ENCODE measurements around the gene WIPF3.
A peak's percentile ranks its signal among the peaks of the same experiment; 100 is the strongest.

The WIPF3 gene

DNA sequence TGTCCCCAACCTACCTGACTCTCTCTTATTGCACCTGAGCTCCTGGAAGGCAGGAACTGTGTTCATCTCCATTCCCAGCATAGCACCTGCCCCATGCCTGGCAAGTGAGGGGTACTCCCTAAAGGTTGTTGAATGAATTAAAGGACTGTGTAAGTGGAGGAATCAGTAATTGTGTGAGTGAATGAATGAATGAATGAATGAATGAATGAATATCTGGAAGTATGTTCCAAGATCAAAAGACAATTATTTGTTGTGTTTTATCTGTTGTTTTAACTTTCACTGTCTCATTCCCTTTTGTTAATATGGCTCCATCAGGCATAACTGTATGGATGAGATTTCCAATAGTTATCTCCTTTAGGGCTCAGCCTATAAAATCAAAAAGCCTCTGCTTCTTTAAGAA, 4.0 kb downstream of the WIPF3 start:
- DNase-seq: no peak

DNA sequence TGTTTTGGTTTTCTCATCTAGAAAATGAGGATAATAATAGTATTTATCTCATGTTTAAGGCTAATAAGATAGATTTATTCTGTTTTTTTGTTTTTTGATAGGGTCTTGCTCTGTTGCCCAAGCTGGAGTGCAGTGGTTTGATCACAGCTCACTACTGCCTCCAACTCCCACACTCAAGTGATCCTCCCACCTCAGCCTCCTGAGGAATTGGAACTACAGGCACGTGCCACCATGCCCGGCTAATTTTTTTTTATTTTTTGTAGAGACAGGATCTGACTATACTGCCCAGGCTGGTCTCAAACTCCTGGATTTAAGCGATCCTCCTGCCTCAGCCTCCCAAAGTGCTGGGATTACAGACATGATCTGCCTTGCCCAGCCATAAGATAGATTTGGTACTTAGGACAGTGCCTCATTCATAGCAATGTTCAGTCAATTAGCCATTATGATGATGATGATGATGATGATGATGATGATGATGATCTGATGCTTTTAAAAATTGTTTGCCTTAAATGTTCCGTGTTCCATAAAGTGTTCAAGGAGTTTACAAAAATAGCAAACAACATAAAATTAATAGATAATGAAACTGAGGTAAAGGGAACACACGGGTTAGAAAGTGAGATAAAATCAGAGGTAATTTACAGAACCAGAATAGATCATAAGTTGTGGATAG, 4.6 kb downstream of the WIPF3 start:
- no peak for DNase-seq

DNA sequence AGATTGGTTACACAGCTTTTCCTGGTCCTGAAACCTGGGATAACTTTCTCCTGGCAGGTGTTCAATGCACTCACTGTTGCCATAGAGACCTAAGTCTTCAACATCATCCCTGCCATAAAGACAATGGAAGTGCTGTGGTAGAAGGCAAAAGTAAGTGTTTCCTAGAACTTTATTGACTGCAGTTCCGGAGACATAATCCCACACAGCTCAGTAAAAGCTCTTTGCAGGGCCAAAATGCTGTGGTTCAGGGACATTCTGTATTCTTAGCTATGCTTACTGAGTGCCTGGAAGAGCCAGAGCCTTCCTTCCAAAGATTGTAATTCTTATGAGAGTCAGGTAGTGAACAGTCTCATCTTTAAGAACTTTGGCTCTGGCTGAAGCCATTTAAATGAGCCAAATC, 5.3 kb downstream of the WIPF3 start:
- DNase-seq: peak; percentile 26

DNA sequence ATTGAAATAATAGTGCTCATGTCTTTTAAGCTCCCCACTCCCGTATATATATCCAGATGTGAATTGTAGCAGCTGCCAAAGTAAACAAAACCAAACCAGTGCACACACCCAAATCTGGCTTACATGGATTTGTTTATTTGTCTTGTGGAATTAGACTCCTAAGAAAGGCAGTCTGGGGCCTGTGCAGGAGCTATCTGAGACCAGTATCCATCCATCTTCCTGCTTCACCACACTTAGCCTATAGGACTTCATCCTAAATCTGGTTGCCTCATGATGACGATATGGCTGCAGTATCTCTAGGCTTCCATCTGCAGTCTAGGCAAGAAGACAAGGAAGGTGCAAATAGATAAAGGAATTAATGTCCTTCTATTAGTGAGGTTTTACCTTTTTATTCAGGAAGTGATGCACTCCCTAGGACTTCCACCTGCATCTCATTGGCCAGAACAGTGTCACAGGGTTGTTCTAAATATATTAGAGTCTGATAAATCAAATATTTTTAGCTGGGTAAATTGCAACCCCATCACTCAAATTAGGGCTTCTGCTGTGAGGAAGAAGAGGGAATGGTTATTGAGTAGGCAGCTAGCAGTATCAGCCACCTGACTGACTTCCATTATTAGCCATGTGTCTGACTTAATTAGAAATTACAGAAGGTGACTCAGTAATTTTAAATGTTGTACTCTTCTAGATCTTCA, 6.0 kb downstream of the WIPF3 start:
- DNase-seq: no peak

DNA sequence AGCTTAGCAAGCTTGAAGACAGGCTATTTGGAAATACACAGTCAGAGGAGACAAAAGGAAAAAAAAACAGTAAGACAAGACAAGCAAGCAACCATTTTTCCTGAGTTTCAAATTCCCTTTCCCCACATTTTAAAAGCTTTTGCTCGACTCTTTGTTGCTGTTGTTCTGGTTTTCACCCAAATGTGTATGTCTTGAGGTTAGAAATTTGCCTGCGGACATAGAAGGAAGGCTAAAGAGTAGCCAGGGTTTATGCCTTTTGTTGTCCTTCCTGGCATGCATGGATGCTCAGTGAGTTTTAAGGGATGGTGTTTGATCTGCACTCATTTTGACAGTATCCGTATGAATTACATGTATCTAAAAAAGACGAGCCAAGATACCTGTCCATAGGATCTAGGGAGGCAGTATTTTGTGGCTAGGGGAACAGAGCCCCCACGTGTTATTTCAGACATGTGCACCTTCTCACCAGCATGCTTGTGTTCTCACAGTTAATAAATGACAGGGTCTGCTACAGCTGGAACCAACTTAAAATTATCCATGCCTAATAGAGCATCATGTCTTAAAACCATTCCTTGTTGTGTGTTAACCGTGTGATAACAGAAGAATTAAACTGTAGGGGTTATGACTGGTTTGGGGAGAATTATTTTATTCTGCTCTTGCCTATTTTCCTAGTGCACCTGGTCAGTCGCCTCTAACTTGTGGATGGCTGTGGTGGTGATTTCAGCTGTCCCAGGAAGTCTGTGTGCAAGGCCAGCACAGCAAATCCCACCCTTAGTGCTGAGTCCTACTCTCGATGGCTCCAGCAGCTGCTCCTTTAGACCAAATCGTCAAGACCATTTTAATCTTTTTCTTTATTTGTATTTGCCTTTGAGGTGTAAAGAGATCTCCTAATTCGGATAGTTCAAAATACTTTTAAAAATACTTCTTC, 9.1 kb downstream of the WIPF3 start:
- DNase-seq: no peak

DNA sequence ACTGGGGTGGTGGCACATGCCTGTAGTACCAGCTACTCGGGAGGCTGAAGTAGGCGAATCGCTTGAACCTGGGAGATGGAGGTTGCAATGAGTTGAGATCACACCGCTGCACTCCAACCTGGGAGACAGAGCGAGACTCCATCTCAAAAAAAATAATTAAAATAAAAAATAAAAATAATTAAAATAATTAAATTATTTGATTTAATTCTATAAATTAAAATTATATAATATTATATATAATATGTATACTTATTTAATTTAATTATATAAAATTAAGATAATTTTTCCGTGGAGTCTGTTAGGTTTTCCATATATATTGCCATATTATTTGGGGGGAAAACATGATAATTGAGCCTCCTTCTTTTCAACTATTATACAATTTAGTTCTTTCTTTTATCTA, 12.0 kb downstream of the WIPF3 start:
- DNase-seq: no peak

DNA sequence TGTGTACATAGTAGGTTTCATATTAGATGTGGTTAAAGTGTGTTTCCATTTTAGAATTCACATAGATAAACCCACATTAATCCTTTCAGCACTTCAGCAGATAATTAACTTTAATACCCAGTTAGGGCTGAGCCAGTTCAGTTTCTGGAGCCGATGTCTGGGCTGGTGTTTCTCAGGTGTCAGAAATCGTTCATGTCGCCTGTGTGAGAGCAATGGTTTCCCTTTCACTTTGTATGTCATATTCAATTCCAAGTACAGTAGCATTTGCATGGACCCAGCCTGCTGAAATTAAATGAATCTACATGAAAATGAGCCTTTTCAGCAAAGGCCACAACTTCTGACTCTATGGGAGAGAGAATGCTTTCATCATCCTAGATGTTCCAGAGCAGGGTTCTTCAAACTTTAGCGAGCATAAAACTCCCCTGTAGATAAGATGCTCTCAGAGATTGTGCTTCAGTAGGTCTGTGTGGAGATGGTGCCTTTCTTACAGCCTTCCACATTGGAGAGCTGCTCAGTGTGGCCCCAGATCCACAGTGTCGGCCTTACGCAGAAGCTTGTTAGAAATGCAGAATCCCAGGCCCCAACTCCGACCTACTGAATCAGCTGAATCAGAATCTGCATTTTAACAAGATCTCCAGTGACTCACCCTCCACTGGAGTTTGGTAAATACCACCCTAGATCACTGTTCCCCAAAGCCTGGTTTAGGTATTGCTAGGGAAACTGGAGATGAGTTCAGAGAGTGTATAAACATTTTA, 19.6 kb downstream of the WIPF3 start:
- peak; percentile 14 for DNase-seq

DNA sequence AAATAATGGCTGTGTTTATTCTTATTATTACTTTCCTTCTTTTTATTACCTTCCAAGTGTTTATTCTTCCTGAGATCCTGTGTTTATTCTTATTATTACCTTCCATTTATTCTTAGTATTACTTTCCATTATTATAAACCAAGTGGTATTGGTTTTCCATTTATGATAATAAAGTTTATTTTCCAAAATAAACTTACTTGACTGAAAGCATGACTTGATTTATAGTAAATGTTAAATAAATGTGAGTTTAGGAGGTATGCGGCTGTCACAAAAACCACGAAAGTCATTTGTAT, 20.2 kb downstream of the WIPF3 start:
- DNase-seq: no peak

DNA sequence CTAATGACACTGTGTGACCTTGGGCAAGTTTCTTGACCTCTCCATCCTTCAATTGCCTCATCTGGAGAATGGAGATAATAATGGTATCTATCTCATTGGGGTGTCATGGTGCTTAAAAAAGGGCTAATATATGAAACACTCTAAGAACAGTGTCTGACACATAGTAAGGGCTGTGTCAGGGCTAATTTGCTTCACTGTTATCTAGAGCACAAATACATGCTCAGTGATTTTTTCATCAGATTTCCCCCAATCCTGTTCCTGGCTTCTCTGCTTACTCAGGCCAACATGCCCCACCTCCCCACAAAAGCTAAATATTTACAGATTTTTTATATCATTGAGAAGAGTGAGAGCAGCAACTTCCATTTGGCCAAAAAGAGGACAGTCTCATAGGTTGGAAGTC, 20.6 kb downstream of the WIPF3 start:
- DNase-seq: no peak

DNA sequence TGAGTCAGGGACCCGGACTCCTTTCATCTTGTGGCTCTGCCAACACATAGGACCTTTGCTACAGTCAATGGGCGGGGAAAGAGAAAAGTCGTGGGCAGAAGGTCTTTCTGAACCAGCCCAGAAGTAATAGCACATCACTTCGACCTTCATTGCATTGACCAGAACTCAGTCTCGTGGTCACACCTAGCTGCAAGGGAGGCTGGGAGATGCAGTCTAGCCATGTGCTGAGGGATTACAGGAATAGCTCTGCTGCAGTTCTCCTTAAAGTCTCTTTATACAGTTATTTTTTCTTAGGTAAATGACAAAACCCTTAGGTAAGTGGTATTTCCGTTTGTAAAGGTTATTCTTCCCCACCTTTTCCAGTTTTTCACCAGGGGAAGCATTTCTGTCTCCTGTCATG, 25.4 kb downstream of the WIPF3 start:
- no peak for DNase-seq

DNA sequence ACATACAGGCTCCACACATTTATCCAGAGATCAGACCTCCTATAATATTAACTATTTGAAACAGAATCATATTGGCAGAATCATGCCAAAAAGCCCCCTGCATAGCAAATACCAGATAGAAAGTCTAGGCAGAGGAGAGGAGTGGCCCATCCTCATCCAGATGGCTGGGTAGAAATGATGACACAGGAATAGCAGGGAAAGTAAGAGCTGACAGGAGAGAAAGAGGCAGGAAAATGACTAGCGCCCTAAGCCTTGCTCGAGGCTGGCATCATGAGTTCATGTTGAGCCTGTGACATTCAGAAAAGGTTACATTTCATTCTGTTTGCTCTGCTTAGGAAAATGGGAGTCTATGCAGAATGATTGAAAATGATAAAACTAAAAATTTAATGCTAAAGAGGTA, 27.6 kb downstream of the WIPF3 start:
- no peak for DNase-seq

DNA sequence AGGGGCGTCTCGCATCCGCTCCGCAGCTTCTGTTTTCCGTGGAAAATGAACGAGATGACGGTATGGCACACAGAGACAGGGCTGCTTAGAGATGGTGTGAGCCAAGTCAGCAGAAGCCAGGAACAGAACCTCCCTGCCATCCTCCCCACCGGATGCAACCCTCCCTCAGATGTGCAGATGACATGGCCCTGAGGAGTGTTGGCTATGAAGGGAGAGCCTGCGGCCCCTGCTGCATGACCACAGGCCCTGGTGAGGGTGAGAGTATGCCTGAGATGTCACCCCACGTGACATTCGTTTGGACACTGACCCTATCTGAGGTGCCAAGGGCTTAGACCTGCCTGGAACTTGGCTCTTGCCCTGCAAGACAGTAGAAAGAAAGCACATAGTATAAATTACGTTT, 29.4 kb downstream of the WIPF3 start:
- no peak for DNase-seq

DNA sequence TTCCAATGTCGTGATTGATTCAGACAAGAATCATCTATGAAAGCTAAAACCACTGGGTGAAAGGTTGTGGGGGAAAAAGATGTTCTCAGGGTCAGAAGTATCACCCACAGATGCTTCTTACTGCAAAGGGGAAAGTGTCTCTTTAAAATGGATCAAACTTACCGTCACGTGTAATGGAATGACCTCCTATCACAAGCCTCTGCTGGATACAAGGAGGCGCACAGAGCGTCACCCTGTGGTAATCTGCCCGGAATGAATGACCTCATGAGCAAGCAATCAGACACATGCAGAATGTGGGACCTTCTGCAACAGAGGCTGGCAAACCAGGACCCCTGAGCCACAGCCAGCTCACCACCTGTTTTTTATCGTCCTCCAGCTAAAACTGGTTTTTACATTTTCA, 33.0 kb downstream of the WIPF3 start:
- no peak for DNase-seq

DNA sequence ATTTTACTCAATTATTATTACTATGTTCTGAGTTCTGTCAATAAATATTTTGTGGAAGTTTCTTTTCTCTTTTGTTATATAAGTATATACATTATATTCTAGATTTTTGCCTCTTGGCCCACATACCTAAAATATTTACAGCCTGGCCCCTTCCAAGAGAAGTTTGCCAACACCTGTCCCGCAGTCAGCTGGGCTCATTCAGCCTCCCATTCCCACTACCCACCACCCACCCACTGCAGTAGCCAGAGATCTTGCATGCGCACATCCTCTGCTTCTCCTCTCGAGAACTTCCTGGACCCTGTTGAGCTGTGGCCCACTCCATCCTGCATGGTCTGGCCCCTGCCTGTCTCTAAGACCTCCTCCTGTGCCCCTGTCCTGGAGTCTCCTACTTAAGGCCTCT, 33.6 kb downstream of the WIPF3 start:
- DNase-seq: no peak

DNA sequence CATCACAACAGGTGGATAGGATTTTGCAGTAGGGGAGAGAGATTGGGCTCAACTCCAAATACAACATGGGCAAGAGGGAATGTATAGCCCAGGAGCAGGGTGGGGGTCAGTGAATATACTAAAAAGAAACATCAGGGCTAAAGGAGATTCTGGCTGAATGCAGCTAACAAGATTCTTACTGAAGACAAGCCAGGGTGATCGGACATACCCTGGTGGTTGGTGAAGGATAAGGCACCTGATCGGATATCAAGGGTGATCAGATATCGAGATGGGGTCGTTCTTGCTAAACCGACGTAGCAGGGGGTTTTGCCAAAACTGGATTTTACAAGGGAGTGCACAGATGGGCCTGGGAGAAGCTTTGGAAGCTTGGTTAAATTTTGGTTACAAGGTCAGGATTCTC, 34.4 kb downstream of the WIPF3 start:
- no peak for DNase-seq

DNA sequence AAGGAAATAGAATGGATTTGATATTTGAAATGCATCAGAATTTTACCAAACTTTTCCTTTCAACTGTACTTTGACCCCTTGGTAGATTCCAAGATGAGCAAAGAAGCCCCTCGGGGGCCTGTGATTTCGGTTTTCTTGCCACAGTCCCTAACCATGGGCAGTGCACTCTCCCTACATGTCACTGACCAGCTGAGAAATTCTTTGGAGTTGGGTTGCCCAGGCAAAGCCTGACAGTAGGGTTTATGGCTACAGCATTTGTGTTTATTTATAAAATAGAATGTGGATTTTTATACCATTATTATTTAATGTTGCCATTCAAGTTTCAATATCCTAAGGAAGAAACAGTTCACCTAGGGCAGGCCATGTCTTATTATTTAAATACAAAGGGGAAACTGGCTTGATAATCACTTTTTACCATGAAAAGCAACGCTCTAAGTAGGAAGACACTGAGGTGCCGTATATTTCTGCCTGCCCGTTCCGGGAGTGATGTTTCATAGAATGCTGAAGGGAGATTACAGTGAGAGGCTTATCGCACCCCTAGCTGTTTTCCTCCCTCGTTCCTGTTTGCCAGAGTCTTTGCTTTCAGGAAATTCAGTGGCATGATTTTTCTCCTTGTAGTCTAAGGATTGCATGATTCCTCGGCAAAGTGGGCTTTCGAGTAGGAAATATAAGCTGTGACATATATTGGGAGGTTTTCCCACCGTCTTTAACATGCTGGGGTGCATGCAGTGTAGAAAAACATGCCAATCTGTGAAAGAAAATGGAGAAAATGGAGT, 35.8 kb downstream of the WIPF3 start:
- no peak for DNase-seq

DNA sequence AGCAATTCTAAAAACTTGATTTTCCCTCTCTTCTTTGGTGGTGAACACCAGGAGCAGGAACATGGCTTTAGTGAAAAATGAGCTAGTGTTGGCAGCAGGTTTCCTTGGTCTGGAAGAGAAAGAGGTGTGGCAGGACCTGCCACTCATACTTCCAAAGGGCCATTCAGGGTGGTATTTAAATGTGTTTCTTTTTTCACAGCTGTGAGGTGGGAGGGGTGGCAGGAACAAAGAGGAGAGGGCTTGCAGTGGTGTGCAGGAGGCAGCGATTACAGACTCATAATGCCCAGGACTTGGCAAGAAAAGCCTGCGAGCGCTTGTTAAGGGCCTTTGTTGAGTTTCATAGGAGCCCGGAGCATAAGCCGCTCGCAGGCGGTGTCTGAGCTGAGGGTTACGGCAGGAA, 36.8 kb downstream of the WIPF3 start:
- DNase-seq: peak; percentile 75

DNA sequence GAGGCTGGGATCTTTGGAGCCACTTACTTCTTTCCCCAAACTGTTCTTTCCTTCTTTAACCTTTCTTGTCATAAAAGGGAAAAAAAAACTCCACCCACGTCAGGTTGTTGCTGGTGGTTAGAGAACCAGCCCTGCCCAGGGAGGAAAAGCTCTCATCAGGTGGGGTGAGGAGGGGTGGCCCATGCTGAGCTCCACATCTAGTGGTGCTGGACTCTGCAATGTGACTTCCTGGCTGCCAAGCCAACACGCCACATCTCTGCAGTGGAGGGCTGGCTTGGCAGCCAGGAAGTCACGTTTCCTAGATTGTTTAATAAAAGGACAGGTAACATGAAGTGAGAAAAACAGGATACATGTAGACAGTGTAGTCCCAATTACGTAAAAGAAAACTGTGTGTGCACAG, 37.4 kb downstream of the WIPF3 start:
- peak; percentile 21 for DNase-seq

DNA sequence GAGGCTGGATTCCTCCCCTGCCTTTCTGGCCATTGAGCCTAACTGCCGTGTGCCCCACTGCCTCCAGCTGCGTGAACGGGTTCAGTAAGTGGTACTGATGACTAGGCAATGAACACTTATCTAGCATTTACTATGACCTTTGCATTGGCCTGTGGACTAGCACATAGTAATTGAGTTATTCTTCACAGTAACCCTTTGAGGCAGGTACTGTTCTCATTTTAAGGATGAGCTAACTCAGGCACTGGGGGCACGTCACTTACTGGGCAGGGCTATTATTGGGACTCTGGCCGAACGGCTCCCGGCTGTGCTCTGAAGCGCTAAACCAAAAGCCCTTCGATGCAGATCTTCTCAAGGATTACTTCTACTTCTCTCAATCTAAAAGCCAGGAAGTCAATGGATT, 38.3 kb downstream of the WIPF3 start:
- no peak for DNase-seq

DNA sequence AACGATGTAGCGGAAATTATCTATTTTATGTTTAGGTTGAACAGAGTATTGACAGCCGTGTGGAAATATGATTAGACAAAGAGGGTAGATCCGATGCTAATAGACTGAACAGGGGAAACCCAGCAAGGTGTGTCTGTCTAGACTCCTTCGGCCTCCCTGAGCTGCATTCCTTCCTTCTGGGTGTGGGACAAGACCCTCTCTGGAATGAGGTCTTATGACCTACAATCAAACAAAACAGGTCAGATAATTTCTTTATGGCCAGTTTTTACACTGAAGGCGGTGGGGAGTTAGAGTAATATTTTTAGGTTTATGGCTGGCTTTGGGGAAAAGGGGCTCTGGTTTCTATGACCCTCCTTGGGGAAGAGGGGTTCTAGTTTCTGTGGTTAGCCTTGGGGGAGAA, 41.2 kb downstream of the WIPF3 start:
- DNase-seq: no peak

DNA sequence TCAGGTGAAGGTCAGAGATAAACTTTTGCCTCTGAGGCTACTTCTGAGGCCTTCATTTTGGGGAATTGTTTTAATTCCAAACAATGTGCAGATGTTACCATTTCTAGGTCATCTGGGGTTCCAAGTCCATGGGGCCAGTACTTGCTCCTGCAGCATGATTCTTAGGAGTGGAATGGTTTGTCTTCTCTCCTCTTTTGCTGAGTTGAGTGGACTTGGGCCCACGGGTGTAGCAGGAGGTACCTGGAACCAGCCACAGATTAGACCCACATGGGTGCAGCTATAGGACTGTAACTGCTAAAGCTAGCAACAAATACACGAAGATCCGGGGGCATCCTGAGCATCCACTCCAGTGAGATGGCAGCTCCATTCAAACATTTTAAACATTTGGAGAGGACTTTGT, 41.6 kb downstream of the WIPF3 start:
- no peak for DNase-seq

DNA sequence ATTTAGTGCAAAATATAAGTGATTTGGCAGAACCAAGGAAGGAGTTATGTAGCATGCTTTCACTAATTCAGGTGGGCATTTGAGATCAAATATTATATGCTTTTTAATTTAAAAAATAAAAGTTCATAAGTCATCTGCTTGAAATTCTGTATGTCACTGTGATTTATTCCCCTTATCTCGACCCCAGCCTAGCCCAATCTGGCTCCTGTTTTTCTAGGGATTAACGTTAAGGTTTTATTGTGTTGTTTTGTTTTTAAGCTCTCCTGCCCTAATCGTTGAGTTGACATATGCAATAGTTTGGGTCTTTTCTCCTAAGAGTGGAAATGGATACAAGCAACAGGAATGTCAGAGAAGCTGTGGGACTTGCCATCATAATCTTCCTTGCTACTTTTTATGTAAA, 42.6 kb downstream of the WIPF3 start:
- no peak for DNase-seq

DNA sequence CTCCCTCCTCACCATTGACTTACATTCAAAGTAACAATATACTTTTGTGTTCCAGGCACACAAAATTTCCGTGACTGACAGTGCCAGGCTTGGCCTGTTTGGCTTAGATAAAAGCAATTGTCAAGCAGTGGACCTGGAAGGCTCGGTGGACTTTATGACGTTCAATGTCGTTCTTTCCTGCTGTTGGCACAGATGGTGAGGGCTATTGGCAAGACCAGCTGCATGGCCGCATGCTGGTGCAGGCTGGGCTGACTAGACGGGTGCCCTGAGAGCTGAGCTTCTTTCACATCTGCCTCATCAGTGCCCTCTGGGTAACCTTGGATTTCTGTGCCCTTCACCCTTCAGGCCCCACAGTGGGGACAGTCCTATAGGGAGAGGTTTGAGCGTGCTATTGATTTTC, 45.2 kb downstream of the WIPF3 start:
- DNase-seq: no peak
